Ectodermal cell (in vitro differentiated cells): ENCODE results near the gene ERMARD.
A peak's percentile ranks its signal among the peaks of the same experiment; 100 is the strongest.
"Not testable (repeated sequence)": the region's sequence is repeated elsewhere in the genome, so short reads cannot be mapped to it uniquely, and the experiment has no call there.

Experiments
- H3K27ac ChIP-seq: 2 replicates; pipeline ENCODE4 v1.7.0; 2013; ENCODE audit warnings: mild to moderate bottlenecking, low read depth, low read length; ENCODE audit not compliant: insufficient read depth, poor library complexity, severe bottlenecking
- H3K27me3 ChIP-seq: 2 replicates; pipeline ENCODE4 v1.7.0; 2013; ENCODE audit warnings: mild to moderate bottlenecking, low read length; ENCODE audit not compliant: insufficient read depth, control insufficient read depth, poor library complexity, severe bottlenecking
- H3K36me3 ChIP-seq: one replicate; pipeline ENCODE4 v1.7.0; 2013; ENCODE audit warnings: low read length; ENCODE audit not compliant: control insufficient read depth, insufficient read depth
- H3K4me1 ChIP-seq: one replicate; pipeline ENCODE4 v1.7.0; 2013; ENCODE audit warnings: low read length; ENCODE audit not compliant: control insufficient read depth, insufficient read depth
- H3K4me3 ChIP-seq: 2 replicates; pipeline ENCODE4 v1.7.0; 2013; ENCODE audit warnings: low read depth, low read length, control low read depth; ENCODE audit not compliant: insufficient read depth
- H3K9me3 ChIP-seq: 2 replicates; pipeline ENCODE4 v1.7.0; 2013; ENCODE audit warnings: mild to moderate bottlenecking, low read length, moderate library complexity; ENCODE audit not compliant: control insufficient read depth
- WGBS, 2 experiments: methylation state at CpG; one replicate each; pipeline ENCODE4 v1.1.7; 2013; ENCODE audit warnings: missing lambda C conversion rate in 2 of 2; 5-methylcytosine and 5-hydroxymethylcytosine counted together

Gene ERMARD

DNA sequence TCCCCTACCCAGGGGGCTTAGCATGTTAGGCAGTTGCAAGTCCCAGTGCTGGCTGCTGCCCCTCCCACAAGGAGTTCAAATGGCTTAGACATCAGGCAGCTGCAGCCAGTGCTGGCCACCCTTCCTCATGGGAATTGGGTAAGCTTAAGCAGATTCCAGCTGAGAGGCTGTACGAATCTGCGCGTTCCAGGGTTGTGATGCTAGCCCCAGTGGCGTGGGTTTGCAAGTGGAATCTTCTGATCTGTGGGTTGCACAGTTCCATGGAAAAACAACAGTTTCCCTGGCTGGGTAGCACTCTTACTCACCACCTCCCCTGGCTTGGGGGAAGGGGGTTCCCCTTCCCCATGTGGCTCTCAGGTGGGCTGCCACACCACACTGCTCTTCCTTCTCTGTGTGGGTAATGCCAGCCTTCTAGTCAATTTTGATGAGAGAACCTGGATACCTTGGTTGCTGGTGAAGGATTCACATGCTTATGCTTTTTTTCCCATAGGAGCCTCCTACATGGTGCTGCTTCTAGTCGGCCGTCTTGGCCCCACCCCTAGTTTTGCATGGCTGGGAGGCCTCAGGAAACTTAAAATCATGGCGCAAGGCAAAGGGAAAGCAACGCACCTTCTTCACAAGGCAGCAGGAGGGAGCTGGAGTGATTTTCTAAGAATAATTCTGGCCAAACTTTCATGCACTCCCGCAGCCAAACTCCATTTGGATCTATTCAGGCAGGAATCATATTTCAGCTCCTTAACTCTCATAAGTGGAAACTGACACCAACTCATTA lies 13.0 kb upstream of the ERMARD start:
- 85 to 90% methylated on average over 9 of the region's 9 CpGs for WGBS, 2 experiments
- H3K36me3 ChIP-seq: no peaks in the 10 kb centered on the region

DNA sequence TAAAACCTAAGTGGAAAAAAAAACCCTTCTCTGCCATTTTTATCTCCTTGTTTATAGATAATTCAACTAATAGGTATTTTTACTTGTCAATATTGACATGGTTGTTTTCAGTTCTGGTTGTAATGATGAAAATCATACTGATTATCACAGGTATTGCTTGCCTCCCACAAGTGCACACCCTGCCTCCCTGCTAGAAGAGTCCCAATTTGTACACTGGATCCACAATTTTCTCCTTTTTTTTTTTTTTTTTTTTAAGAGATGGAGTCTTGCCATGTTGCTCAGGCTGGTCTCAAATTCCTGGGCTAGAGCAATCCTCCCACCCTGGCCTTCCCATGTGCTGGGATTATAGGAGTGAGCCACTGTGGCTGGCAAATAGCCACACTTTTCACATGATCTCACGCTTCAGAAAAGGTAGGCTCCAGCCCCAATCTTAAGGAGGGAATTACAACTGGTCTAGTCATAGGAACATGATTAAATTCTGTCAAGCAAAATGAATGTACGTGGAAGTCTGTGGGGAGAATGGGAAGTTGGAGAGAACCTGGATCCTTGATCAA lies 12.4 kb upstream of the ERMARD start:
- no peaks in the 10 kb centered on the region for H3K27me3 ChIP-seq
- WGBS, 2 experiments: 89 to 96% methylated on average over 2 of the region's 2 CpGs

More for the DNA sequence above, 13.0 kb upstream of the ERMARD start:
- Histone ChIP-seq H3K27me3 (no peaks in the 10 kb centered on the region), H3K4me1 (no peaks in the 10 kb centered on the region), H3K9me3 (no peaks in the 10 kb centered on the region), H3K4me3 (no peak overlapping the region), H3K27ac (no peak overlapping the region)

DNA sequence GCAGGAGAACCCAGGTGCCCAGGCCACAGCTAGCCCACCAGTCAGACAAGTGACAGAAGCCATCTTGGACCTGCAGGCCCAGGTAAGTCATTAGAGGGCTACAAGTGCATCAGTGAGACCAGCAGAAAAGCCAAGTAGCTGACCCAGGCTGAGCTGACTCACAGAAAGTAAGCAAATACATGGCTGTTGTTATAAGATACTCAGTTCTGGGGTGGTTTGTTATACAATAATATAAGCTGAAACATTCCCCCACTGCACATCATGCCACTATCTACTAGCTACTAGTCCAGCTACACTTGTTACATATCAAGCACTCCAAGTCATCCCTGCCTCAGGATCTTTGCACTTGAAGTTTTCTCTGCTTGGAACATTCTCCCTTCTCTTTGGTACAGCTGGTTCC lies 10.1 kb upstream of the ERMARD start:
- Histone ChIP-seq H3K9me3 (no peaks in the 10 kb centered on the region), H3K4me3 (no peak overlapping the region), H3K27ac (no peak overlapping the region), H3K36me3 (no peaks in the 10 kb centered on the region), H3K4me1 (no peaks in the 10 kb centered on the region), H3K27me3 (no peaks in the 10 kb centered on the region)

More for the DNA sequence above, 12.4 kb upstream of the ERMARD start:
- Histone ChIP-seq H3K4me1 (no peaks in the 10 kb centered on the region), H3K4me3 (no peak overlapping the region), H3K9me3 (no peaks in the 10 kb centered on the region), H3K36me3 (no peaks in the 10 kb centered on the region), H3K27ac (no peak overlapping the region)

DNA sequence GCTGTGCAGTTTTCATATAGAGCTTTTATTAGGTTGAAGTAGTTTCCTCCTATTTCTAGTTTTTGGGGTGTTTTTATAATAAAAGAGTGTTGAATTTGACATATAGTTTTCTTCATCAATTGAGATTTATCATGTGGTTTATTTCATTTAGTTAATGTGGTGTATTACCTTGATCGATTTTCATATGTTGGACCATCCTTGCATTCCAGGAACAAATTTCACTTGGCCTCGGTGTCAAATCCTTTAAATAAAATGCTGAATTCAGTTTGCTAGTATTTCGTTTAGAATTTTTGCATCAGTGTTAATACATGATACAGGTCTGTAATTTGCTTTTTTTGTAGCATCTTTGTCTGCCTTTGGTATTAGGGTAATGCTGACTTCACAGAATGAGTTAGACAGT lies 6.0 kb upstream of the ERMARD start:
- Histone ChIP-seq H3K4me3 (no peak overlapping the region), H3K27ac (no peak overlapping the region), H3K9me3 (no peaks in the 10 kb centered on the region), H3K4me1 (peaks cover 4% of the 10 kb centered on the region), H3K27me3 (no peaks in the 10 kb centered on the region), H3K36me3 (no peaks in the 10 kb centered on the region)
- 88 to 89% methylated on average over 3 of the region's 3 CpGs for WGBS, 2 experiments

DNA sequence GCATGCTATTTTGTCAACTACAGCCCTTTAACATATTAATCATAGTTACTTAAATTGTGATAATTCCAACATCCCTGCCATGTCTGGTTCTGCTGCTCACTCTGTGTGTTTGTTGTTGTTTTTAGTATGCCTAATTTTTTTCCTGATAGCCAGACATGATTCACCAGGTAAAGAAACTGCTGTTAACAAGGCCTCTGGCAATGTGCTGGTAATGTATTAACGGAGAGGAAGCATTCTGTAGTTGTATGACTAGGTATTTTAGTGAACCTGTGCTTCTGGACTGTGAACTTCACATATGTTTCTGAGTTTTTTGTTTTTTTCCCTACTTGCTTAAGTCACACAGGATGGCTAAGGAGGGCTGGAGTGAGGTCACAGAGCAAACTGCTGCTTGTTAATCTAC lies 4.9 kb upstream of the ERMARD start:
- Histone ChIP-seq H3K4me3 (no peak overlapping the region), H3K4me1 (peaks cover 6% of the 10 kb centered on the region), H3K9me3 (no peaks in the 10 kb centered on the region), H3K27ac (no peak overlapping the region), H3K36me3 (no peaks in the 10 kb centered on the region), H3K27me3 (no peaks in the 10 kb centered on the region)
- WGBS, 2 experiments: 88 to 91% methylated on average over 1 of the region's 1 CpG

DNA sequence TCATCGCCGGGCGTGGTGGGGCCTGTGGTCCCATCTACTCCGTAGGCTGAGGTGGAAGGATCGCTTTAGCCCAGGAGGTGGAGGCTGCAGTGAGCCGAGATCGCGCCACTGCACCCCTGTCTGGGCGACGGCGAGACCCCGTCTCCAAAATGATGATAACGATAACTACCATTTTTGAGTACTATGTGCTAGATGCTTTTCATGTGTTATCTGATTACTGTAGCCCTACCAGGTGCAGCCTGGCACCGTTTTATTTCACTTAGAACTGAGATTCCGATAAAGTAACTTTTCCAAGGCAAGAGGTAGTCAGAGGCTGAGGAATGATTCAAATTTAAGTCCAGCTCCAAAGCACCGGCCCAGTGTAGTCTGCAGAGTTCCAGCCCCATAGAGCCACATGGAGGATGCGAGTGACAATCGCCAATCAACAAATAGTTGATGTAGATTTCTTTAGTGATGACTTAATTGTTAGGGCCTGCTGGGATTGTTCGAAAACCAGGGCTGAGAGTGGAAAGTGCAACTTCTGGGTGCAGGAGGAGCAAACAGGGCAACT lies 727 bp downstream of the ERMARD start:
- H3K27ac ChIP-seq: peak overlapping the region; percentile 95
- H3K9me3 ChIP-seq: no peaks in the 10 kb centered on the region
- 10 to 12% methylated on average over 19 of the region's 19 CpGs for WGBS, 2 experiments
- no peaks in the 10 kb centered on the region for H3K36me3 ChIP-seq
- H3K4me3 ChIP-seq: peak overlapping the region; percentile 85
- H3K27me3 ChIP-seq: no peaks in the 10 kb centered on the region
- peaks cover 12% of the 10 kb centered on the region for H3K4me1 ChIP-seq

DNA sequence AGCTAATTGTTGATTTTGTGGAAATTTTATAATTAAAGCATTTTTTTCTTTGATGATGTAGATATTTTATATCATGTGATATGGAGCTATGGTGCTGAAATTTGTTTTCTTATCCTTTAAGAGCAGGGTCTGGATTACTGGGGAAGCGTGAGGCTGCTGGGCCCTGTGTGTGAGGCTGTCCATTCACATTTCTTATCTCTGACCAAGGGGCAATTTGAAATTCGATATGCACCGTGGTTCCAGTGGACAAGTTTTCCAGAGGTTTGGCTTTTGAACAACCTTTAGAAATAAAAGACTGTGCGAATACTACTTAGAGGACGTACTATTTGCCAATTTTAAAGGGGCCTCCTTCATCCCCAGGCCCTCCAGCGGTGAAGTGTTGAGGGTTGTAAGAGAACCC lies 3.7 kb downstream of the ERMARD start:
- Histone ChIP-seq H3K36me3 (no peaks in the 10 kb centered on the region), H3K27ac (no peak overlapping the region), H3K4me1 (peaks cover 10% of the 10 kb centered on the region), H3K9me3 (no peaks in the 10 kb centered on the region), H3K27me3 (no peaks in the 10 kb centered on the region), H3K4me3 (no peak overlapping the region)
- WGBS, 2 experiments: 91 to 93% methylated on average over 6 of the region's 6 CpGs

DNA sequence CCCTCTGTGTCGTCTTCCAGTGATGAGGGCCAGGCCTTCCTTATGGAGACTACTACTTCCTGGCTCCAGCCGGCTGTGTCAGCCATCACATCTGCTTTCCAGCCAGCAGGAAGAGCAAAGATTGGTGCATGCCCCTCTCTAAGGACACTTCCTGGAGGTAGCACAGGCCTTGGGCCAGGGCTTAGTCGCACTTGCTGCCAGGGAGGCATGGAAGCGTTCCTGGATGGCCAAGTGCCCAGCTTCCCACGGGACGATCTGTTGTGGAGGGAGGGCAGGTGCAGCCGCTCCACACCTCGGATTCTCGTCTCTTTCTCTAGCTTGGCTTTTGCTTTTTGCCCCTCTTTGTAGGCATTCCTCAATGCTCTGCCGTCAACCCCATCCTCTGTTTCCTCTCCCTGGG lies 11.9 kb downstream of the ERMARD start:
- 90 to 92% methylated on average over 10 of the region's 10 CpGs for WGBS, 2 experiments
- H3K9me3 ChIP-seq: no peaks in the 10 kb centered on the region
- H3K4me3 ChIP-seq: no peak overlapping the region
- H3K27ac ChIP-seq: no peak overlapping the region
- no peaks in the 10 kb centered on the region for H3K4me1 ChIP-seq
- peaks cover 3% of the 10 kb centered on the region for H3K36me3 ChIP-seq
- H3K27me3 ChIP-seq: no peaks in the 10 kb centered on the region

DNA sequence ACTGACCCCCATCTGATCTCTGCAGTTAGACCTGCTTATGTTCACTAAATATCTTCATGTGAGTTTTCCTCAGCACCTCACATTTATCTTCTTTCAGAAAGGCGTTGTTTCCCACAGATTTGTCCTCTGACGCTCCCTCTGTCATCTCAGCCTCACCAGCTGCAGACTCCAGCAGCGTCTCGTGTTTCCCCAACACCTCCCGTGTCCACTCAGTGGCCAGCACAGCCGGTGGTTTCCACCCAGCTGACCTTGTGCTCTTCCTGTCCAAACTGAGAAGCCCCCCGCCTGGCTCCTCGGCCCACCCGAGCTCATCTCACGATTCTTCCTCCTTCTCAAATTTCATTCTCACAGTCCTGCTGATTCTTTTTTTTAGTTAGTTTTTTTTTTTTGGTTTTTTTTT lies 12.5 kb downstream of the ERMARD start:
- Histone ChIP-seq H3K27me3 (no peaks in the 10 kb centered on the region), H3K4me3 (no peak overlapping the region), H3K36me3 (peaks cover 7% of the 10 kb centered on the region), H3K27ac (no peak overlapping the region), H3K9me3 (no peaks in the 10 kb centered on the region), H3K4me1 (no peaks in the 10 kb centered on the region)
- WGBS, 2 experiments: 91 to 95% methylated on average over 9 to 10 of the region's 10 CpGs

DNA sequence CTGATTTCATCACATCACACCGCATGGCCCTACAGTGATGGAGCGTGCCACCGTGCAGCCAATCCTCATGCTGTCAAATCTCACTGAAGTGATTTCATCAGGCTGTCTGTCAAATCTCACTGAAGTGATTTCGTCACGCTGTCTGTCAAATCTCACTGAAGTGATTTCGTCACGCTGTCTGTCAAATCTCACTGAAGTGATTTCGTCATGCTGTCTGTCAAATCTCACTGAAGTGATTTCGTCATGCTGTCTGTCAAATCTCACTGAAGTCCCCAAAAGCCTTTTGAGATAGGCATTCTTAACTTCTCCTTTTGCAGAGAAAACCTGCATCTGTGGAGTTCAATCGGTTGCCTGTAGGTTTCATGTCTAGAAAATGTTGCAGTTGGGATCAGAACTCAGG lies 14.4 kb downstream of the ERMARD start:
- H3K36me3 ChIP-seq, H3K4me1 ChIP-seq, H3K4me3 ChIP-seq, H3K27me3 ChIP-seq, H3K9me3 ChIP-seq, H3K27ac ChIP-seq: not testable (repeated sequence)
- WGBS, 2 experiments: 94 to 95% methylated on average over 10 of the region's 10 CpGs
